Left ventricle myocardium inferior (tissue), 1 donor: ENCODE measurements around the gene LIN52. TPM values are rescaled to one million over a fixed set of nuclear protein-coding genes. Genes with fewer than 3 reads are reported as not detected.

Experiments
- DNase-seq: peaks from one replicate; pipeline ENCODE4 v3.0.0-alpha.2; 2020
- H3K27ac ChIP-seq: fragments of 200-600 bp; replicated peaks from 2 replicates; pipeline ENCODE4 v1.8.0; 2021
- H3K27me3 ChIP-seq: fragments of 200-600 bp; 2 replicates; pipeline ENCODE4 v1.8.0; 2021; ENCODE audit warnings: low read depth
- H3K36me3 ChIP-seq: fragments of 200-600 bp; 2 replicates; pipeline ENCODE4 v1.8.0; 2021
- H3K4me1 ChIP-seq: fragments of 200-600 bp; 2 replicates; pipeline ENCODE4 v1.8.0; 2021
- H3K4me3 ChIP-seq: fragments of 200-600 bp; 2 replicates; pipeline ENCODE4 v1.8.0; 2021; ENCODE audit warnings: mild to moderate bottlenecking, moderate library complexity
- H3K9me3 ChIP-seq: fragments of 200-600 bp; replicated peaks from 2 replicates; pipeline ENCODE4 v1.8.0; 2021
- CTCF ChIP-seq: fragments of 200-600 bp; IDR thresholded peaks from 2 replicates; pipeline ENCODE4 v1.8.0; 2021; ENCODE audit warnings: antibody characterized with exemption, mild to moderate bottlenecking, borderline replicate concordance
- intact Hi-C: fragments of 100-400 bp; cut with micrococcal nuclease; formaldehyde crosslinking; loops from one replicate; pipeline ENCODE4 v1.11.0; 2022
- total RNA-seq: library from RNA; stranded (reverse); fragmentation: NEBNext Ultra II Directional; extraction: Animal tissue kit (Norgen Biotek cat#: 25700); gene quantifications from one replicate; pipeline ENCODE4 v1.2.1, GENCODE V29; 2021
- donor health status: DM: no; HTN: yes; CAD: no; lungs with severe emphysema.

The LIN52 gene
- total RNA-seq, 1 donor from 2014 or later = 8.0 TPM

DNA sequence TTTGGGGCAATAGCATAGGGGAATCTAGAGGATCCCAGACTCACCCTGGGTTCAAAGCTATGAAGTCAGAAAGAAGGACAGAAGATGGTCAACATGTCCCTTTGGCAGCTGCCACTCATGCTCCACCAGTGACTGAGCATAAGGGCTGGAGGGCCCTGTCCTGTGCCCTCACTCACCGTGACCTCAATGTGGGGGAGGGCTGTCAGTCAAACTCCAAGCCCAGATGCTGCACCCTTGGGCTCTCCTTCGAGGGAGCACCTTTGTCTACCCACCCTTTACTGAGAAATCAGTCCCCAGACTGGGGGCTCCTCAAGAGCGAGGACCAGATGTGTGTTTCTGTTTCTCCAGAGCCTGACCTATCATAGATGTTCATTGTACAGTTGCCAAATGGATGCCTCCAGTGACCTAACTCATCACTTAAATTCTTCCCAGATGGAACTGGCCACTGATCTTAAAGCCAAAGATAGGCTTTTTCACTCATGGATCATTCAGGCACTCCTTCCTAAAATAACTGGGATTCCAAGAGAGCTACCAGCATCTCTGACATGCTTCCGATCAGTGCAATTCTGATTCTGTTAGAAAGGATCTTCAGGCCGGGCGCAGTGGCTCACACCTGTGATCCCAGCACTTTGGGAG lies 127.3 kb downstream of the LIN52 start:
- H3K36me3 ChIP-seq = no peaks in the 10 kb centered on the region
- intact Hi-C loops = no loop called here
- H3K27me3 ChIP-seq = peaks cover 46% of the 10 kb centered on the region
- no peak overlapping the region for H3K27ac ChIP-seq
- H3K9me3 ChIP-seq = no peaks in the 10 kb centered on the region
- H3K4me1 ChIP-seq = no peaks in the 10 kb centered on the region
- no peak overlapping the region for H3K4me3 ChIP-seq
- no peak for TF ChIP-seq CTCF
- DNase-seq = no peak

- Histone ChIP-seq H3K36me3 (no peaks in the 10 kb centered on the region), H3K27me3 (peaks cover 66% of the 10 kb centered on the region), H3K4me1 (peaks cover 13% of the 10 kb centered on the region), H3K4me3 (no peak overlapping the region), H3K27ac (no peak overlapping the region), H3K9me3 (no peaks in the 10 kb centered on the region)
- intact Hi-C loops = no loop called here
- DNase-seq = no peak
- TF ChIP-seq CTCF = no peak
Observed at GRCh38 chr14:74213907-74214803, 129.4 kb downstream of the LIN52 start.

DNA sequence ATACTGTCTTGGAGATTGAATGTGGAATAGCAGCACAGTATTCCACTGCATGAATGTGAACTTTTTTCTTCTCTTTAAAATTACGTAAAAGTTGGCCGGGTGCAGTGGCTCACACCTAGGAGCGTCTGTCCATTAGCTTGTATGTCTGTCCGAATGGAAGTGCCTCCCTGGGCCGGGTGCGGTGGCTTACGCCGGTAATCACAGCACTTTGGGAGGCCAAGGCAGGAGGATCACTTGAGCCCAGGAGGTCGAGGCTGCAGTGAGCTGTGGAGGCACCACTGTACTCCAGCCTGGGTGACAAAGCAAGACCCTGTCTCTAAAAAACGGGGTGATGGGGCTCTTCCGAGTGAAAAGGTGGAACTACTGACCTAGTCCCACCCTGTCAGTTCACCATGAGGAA lies 131.9 kb downstream of the LIN52 start:
- no peak for DNase-seq
- peaks cover 80% of the 10 kb centered on the region for H3K27me3 ChIP-seq
- no peaks in the 10 kb centered on the region for H3K9me3 ChIP-seq
- no peak overlapping the region for H3K4me3 ChIP-seq
- intact Hi-C loops = no loop called here
- H3K4me1 ChIP-seq = peaks cover 13% of the 10 kb centered on the region
- TF ChIP-seq CTCF = no peak
- no peak overlapping the region for H3K27ac ChIP-seq
- no peaks in the 10 kb centered on the region for H3K36me3 ChIP-seq

- Histone ChIP-seq H3K27me3 (peaks cover 84% of the 10 kb centered on the region), H3K4me1 (peaks cover 13% of the 10 kb centered on the region), H3K36me3 (no peaks in the 10 kb centered on the region), H3K4me3 (peak overlapping the region; percentile 46), H3K9me3 (no peaks in the 10 kb centered on the region), H3K27ac (no peak overlapping the region)
- DNase-seq = peak; percentile 63
- peak; percentile 92 for TF ChIP-seq CTCF
- intact Hi-C loops = no loop called here
Observed at GRCh38 chr14:74217672-74218448, 133.1 kb downstream of the LIN52 start.

DNA sequence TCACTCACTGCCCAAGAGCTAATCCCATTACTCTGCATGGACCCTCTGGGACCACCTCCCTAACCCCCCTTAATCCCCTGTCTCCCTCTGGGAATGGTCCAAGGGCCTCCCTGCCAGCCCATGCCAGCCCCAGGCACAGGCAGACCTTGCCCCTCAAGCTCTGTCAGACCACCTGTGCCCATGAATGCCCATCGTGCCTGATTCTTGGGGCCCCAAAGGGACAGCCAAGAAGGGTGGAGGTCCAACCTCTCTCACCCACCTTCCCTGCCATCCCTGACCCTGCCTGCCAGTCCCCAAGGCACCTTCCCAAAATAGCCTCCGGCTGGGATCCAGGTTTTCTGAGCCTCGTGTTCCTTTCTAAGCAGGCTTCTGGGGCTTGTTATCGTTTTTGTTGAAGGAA lies 133.7 kb downstream of the LIN52 start:
- Histone ChIP-seq H3K4me1 (peaks cover 13% of the 10 kb centered on the region), H3K4me3 (no peak overlapping the region), H3K27me3 (peaks cover 89% of the 10 kb centered on the region), H3K36me3 (no peaks in the 10 kb centered on the region), H3K27ac (no peak overlapping the region), H3K9me3 (no peaks in the 10 kb centered on the region)
- no peak for TF ChIP-seq CTCF
- intact Hi-C loops = no loop called here
- no peak for DNase-seq
